ENCODE results near the gene IDUA.
A peak's percentile ranks its signal among the peaks of the same experiment; 100 is the strongest.

IDUA gene

GRCh38 chr4:1009542-1010394, 22.9 kb downstream of the IDUA start:
- Histone ChIP-seq H3K4me3 (ENCODE audit: low read length) (peak overlapping the region; percentile 72), H3K9ac (ENCODE audit: low read length) (peak overlapping the region; percentile 42; the same call in 1 of the 2 replicates), H3K79me2 (ENCODE audit: low read length) (no peaks in the 10 kb centered on the region), H3K4me1 (ENCODE audit: low read length) (0 out of 2 replicates have a peak, but pooled peaks cover 4% of the 10 kb centered on the region), H4K20me1 (ENCODE audit: insufficient read depth, low read length) (no peaks in the 10 kb centered on the region), H3K4me2 (ENCODE audit: low read length) (peak overlapping the region; percentile 87), H2AFZ (ENCODE audit: low read depth, low read length) (peak overlapping the region; percentile 58; the same call in 1 of the 2 replicates), H3K27me3 (ENCODE audit: low read depth, low read length) (peaks cover 22% of the 10 kb centered on the region), H3K36me3 (replicated peaks; ENCODE audit: low read depth, low read length) (no peaks in the 10 kb centered on the region), H3K9me3 (ENCODE audit: insufficient read depth, low read length) (no peaks in the 10 kb centered on the region), H3K27ac (ENCODE audit: low read length) (no peak overlapping the region)
- TF ChIP-seq CTCF (IDR thresholded peaks at IDR 0.05; ENCODE audit: low read depth, low read length): no peak
- no peak for TF ChIP-seq EZH2phosphoT487 (IDR thresholded peaks at IDR 0.05; ENCODE audit: low read depth)

GRCh38 chr4:1010395-1011021, 23.7 kb downstream of the IDUA start:
- H3K36me3 ChIP-seq (replicated peaks; ENCODE audit: low read depth, low read length): no peaks in the 10 kb centered on the region
- H3K9ac ChIP-seq (ENCODE audit: low read length): no peak overlapping the region
- H3K4me3 ChIP-seq (ENCODE audit: low read length): no peak overlapping the region
- H2AFZ ChIP-seq (ENCODE audit: low read depth, low read length): no peak overlapping the region
- 0 out of 2 replicates have a peak, but pooled peaks cover 4% of the 10 kb centered on the region for H3K4me1 ChIP-seq (ENCODE audit: low read length)
- H4K20me1 ChIP-seq (ENCODE audit: insufficient read depth, low read length): no peaks in the 10 kb centered on the region
- peaks cover 22% of the 10 kb centered on the region for H3K27me3 ChIP-seq (ENCODE audit: low read depth, low read length)
- H3K27ac ChIP-seq (ENCODE audit: low read length): no peak overlapping the region
- no peak overlapping the region for H3K4me2 ChIP-seq (ENCODE audit: low read length)
- H3K9me3 ChIP-seq (ENCODE audit: insufficient read depth, low read length): no peaks in the 10 kb centered on the region
- no peaks in the 10 kb centered on the region for H3K79me2 ChIP-seq (ENCODE audit: low read length)
- TF ChIP-seq CTCF (IDR thresholded peaks at IDR 0.05; ENCODE audit: low read depth, low read length) (no peak), EZH2phosphoT487 (IDR thresholded peaks at IDR 0.05; ENCODE audit: low read depth) (no peak)

GRCh38 chr4:1011022-1011665, 24.3 kb downstream of the IDUA start, which contains the start of gene FGFRL1:
TSS of gene FGFRL1 (plus strand) at chr4:1011626. CDS start at chr4:1012486, 860 bp downstream.
- no peak within 1 kb of the TSS for H3K4me2 ChIP-seq (ENCODE audit: low read length)
- no peak within 1 kb of the TSS for H3K27ac ChIP-seq (ENCODE audit: low read length)
- no peak within 1 kb of the TSS for H2AFZ ChIP-seq (ENCODE audit: low read depth, low read length)

More at GRCh38 chr4:1011022-1011665, 24.3 kb downstream of the IDUA start, which contains the start of gene FGFRL1:
- no peaks in the 10 kb centered on the region for H3K9me3 ChIP-seq (ENCODE audit: insufficient read depth, low read length)
- no peaks in the 10 kb centered on the region for H4K20me1 ChIP-seq (ENCODE audit: insufficient read depth, low read length)
- 0 out of 2 replicates have a peak, but pooled peaks cover 4% of the 10 kb centered on the region for H3K4me1 ChIP-seq (ENCODE audit: low read length)
- no peaks in the 10 kb centered on the region for H3K36me3 ChIP-seq (replicated peaks; ENCODE audit: low read depth, low read length)
- TF ChIP-seq EZH2phosphoT487 (IDR thresholded peaks at IDR 0.05; ENCODE audit: low read depth) (no peak), CTCF (IDR thresholded peaks at IDR 0.05; ENCODE audit: low read depth, low read length) (no peak)
- H3K9ac ChIP-seq (ENCODE audit: low read length): no peak within 1 kb of the TSS
- peak within 1 kb of the TSS; percentile 43; the same call in 1 of the 2 replicates for H3K4me3 ChIP-seq (ENCODE audit: low read length)
- H3K79me2 ChIP-seq (ENCODE audit: low read length): no peaks in the 10 kb centered on the region
- H3K27me3 ChIP-seq (ENCODE audit: low read depth, low read length): peaks cover 22% of the 10 kb centered on the region

Measured in OCI-LY3 (cell line).